HepG2 (cell line): ENCODE measurements around the gene PRUNE1. TPM values are rescaled to one million over a fixed set of nuclear protein-coding genes. Genes with fewer than 3 reads are reported as not detected.

ENCODE experiments used
- ARID5B ChIP-seq: IDR thresholded peaks from 2 replicates; pipeline ENCODE4 v1.4.0; 2020; ENCODE audit warnings: mild to moderate bottlenecking, missing genetic modification reagents
- BRF2 ChIP-seq: sonication (generic); formaldehyde crosslinking; IDR thresholded peaks from 2 replicates; pipeline ENCODE4 v1.8.1; 2022; ENCODE audit warnings: mild to moderate bottlenecking, missing genetic modification reagents
- GATAD1 ChIP-seq: IDR thresholded peaks from 2 replicates; pipeline ENCODE4 v1.6.1; 2016; ENCODE audit warnings: missing genetic modification reagents, missing compliant biosample characterization
- HES4 ChIP-seq: sonication (generic); formaldehyde crosslinking; IDR thresholded peaks from 2 replicates; pipeline ENCODE4 v1.9.0; 2021; ENCODE audit warnings: mild to moderate bottlenecking, missing genetic modification reagents, borderline replicate concordance
- KAT7 ChIP-seq: IDR thresholded peaks from 2 replicates; pipeline ENCODE4 v1.6.1; 2018; ENCODE audit warnings: borderline replicate concordance, missing compliant biosample characterization
- KLF15 ChIP-seq: sonication (generic); formaldehyde crosslinking; IDR thresholded peaks from 2 replicates; pipeline ENCODE4 v1.8.1; 2023; ENCODE audit warnings: borderline replicate concordance, mild to moderate bottlenecking, inconsistent platforms, missing genetic modification reagents, mixed read lengths
- MTA1 ChIP-seq: sonication (generic); formaldehyde crosslinking; IDR thresholded peaks from 2 replicates; pipeline ENCODE4 v1.4.0; 2020; ENCODE audit warnings: missing genetic modification reagents, mild to moderate bottlenecking, borderline replicate concordance
- PATZ1 ChIP-seq: sonication (generic); formaldehyde crosslinking; IDR thresholded peaks from 2 replicates; pipeline ENCODE4 v1.4.0; 2020; ENCODE audit warnings: missing genetic modification reagents
- TAF1 ChIP-seq: sonication (generic); formaldehyde crosslinking; IDR thresholded peaks from 2 replicates; pipeline ENCODE4 v1.4.0; 2020; ENCODE audit warnings: missing genetic modification reagents
- TFDP2 ChIP-seq: sonication (generic); formaldehyde crosslinking; IDR thresholded peaks from 2 replicates; pipeline ENCODE4 v1.4.0; 2020; ENCODE audit warnings: missing genetic modification reagents
- ZFP82 ChIP-seq: sonication (generic); formaldehyde crosslinking; IDR thresholded peaks from 2 replicates; pipeline ENCODE4 v1.5.1; 2020; ENCODE audit warnings: mild to moderate bottlenecking, missing genetic modification reagents, borderline replicate concordance
- ZNF260 ChIP-seq: sonication (generic); formaldehyde crosslinking; IDR thresholded peaks from 2 replicates; pipeline ENCODE4 v1.4.0; 2020; ENCODE audit warnings: missing genetic modification reagents, low read depth, mild to moderate bottlenecking, borderline replicate concordance
- ZNF619 ChIP-seq: sonication (generic); formaldehyde crosslinking; IDR thresholded peaks from 2 replicates; pipeline ENCODE4 v1.4.0; 2020; ENCODE audit warnings: mild to moderate bottlenecking, missing genetic modification reagents
- ZNF687 ChIP-seq: sonication (generic); formaldehyde crosslinking; IDR thresholded peaks from 2 replicates; pipeline ENCODE4 v1.5.1; 2020; ENCODE audit warnings: mild to moderate bottlenecking, missing genetic modification reagents, moderate library complexity
- polyA plus RNA-seq, 8 experiments: library from polyadenylated mRNA; depleted of rRNA in 3 of 8; stranded (reverse) in 7 of 8; unstranded in 1 of 8; fragments of >200 nt; fragmentation: Illumina TruSeq in 4 of 8; extraction: Trizol in 4 of 8; gene quantifications; 2 replicates each; pipeline versions ENCODE4 v1.2.1 to v1.2.3, GENCODE V29; 2011 to 2016; ENCODE audit warnings: low read depth in 4 of 8, missing spikeins in 1 of 8, mixed read lengths in 1 of 8; ENCODE audit not compliant: insufficient read depth in 1 of 8
- total RNA-seq, 5 experiments: library from RNA; depleted of rRNA; stranded (reverse); fragments of >200 nt; fragmentation: Illumina TruSeq; extraction: Trizol; gene quantifications; 2 replicates each; pipeline ENCODE4 v1.2.3, GENCODE V29; 2016; ENCODE audit warnings: low read depth in 1 of 5

PRUNE1 gene
- total and polyA plus RNA-seq, 2 of the 13 experiments (the other 11 are each of a cell fraction or from before 2014, with no cell fraction given): 19.0 to 31.9 TPM

- peak; percentile 34; the same call in 1 of the 2 replicates for TF ChIP-seq ARID5B (CRISPR knock-in tag)
- no peak for TF ChIP-seq BRF2 (CRISPR knock-in tag)
- TF ChIP-seq PATZ1: peak; percentile 77
- TF ChIP-seq MTA1 (CRISPR knock-in tag): 0 out of 2 replicates have a peak, but pooled peaks have one; percentile 53
- TF ChIP-seq ZFP82 (CRISPR knock-in tag): no peak
- peak; percentile 70; the same call in 1 of the 2 replicates for TF ChIP-seq KAT7 (CRISPR knock-in tag)
- TF ChIP-seq ZNF260: no peak
- TF ChIP-seq TAF1: peak; percentile 57; the same call in 1 of the 2 replicates
- peak; percentile 57 for TF ChIP-seq ZNF687 (CRISPR knock-in tag)
- TF ChIP-seq HES4 (CRISPR knock-in tag): 0 out of 2 replicates have a peak, but pooled peaks have one; percentile 17
- TF ChIP-seq TFDP2 (CRISPR knock-in tag): 0 out of 2 replicates have a peak, but pooled peaks have one; percentile 14
- no peak for TF ChIP-seq KLF15 (CRISPR knock-in tag)
- no peak for TF ChIP-seq GATAD1 (CRISPR knock-in tag)
- no peak for TF ChIP-seq ZNF619
Observed at GRCh38 chr1:150974580-150975478, 33.4 kb upstream of the PRUNE1 start, which contains the start of gene CERS2 (continued).
